Subcutaneous abdominal adipose tissue (tissue), 5 donors: ENCODE measurements around the gene RYR2.
"Not testable (repeated sequence)": the region's sequence is repeated elsewhere in the genome, so short reads cannot be mapped to it uniquely, and the experiment has no call there.

ENCODE experiments used
- H3K27ac ChIP-seq: one replicate; pipeline ENCODE4 v1.7.0; 2013; ENCODE audit warnings: low read depth, mild to moderate bottlenecking, inconsistent platforms, low read length, moderate library complexity
- H3K27me3 ChIP-seq, 5 donors: one replicate each; pipeline ENCODE4 v1.7.0; 2013; ENCODE audit warnings: low read length in 5 of 5, inconsistent platforms in 1 of 5; ENCODE audit not compliant: control insufficient read depth in 5 of 5, insufficient read depth in 4 of 5
- H3K36me3 ChIP-seq, 5 donors: one replicate each; pipeline ENCODE4 v1.7.0; 2013; ENCODE audit warnings: low read length in 5 of 5; ENCODE audit not compliant: control insufficient read depth in 5 of 5, insufficient read depth in 5 of 5
- H3K4me1 ChIP-seq, 5 donors: one replicate each; pipeline ENCODE4 v1.7.0; 2013; ENCODE audit warnings: low read length in 5 of 5, mild to moderate bottlenecking in 3 of 5, moderate library complexity in 1 of 5; ENCODE audit not compliant: control insufficient read depth in 5 of 5, insufficient read depth in 5 of 5
- H3K4me3 ChIP-seq, 5 donors: one replicate each; pipeline ENCODE4 v1.7.0; 2013; ENCODE audit warnings: low read length in 5 of 5, low read depth in 1 of 5
- H3K9ac ChIP-seq, 5 donors: one replicate each; pipeline ENCODE4 v1.7.0; 2013; ENCODE audit warnings: low read length in 5 of 5, mild to moderate bottlenecking in 4 of 5, moderate library complexity in 3 of 5
- H3K9me3 ChIP-seq, 5 donors: one replicate each; pipeline ENCODE4 v1.7.0; 2013; ENCODE audit warnings: low read length in 5 of 5; ENCODE audit not compliant: control insufficient read depth in 5 of 5
- donor health status: healthy.
- donor health status: healthy.
- donor health status: healthy.
- donor health status: healthy.
- donor health status: healthy.

RYR2 gene

GRCh38 chr1:237149857-237150256 lies 107.9 kb downstream of the RYR2 start:
- no peaks in the 10 kb centered on the region for H3K27me3 ChIP-seq
- H3K9me3 ChIP-seq: no peaks in the 10 kb centered on the region
- no peak overlapping the region for H3K27ac ChIP-seq
- no peaks in the 10 kb centered on the region for H3K36me3 ChIP-seq
- H3K9ac ChIP-seq: no peak overlapping the region
- peaks cover 0 to 7% (median 3%) of the 10 kb centered on the region in 5 donors for H3K4me1 ChIP-seq
- H3K4me3 ChIP-seq: no peak overlapping the region

- H3K36me3 ChIP-seq, H3K9ac ChIP-seq, H3K9me3 ChIP-seq, H3K4me3 ChIP-seq, H3K27me3 ChIP-seq, H3K27ac ChIP-seq, H3K4me1 ChIP-seq: not testable (repeated sequence)
Measured at GRCh38 chr1:237151979-237152378, 110.0 kb downstream of the RYR2 start.

DNA sequence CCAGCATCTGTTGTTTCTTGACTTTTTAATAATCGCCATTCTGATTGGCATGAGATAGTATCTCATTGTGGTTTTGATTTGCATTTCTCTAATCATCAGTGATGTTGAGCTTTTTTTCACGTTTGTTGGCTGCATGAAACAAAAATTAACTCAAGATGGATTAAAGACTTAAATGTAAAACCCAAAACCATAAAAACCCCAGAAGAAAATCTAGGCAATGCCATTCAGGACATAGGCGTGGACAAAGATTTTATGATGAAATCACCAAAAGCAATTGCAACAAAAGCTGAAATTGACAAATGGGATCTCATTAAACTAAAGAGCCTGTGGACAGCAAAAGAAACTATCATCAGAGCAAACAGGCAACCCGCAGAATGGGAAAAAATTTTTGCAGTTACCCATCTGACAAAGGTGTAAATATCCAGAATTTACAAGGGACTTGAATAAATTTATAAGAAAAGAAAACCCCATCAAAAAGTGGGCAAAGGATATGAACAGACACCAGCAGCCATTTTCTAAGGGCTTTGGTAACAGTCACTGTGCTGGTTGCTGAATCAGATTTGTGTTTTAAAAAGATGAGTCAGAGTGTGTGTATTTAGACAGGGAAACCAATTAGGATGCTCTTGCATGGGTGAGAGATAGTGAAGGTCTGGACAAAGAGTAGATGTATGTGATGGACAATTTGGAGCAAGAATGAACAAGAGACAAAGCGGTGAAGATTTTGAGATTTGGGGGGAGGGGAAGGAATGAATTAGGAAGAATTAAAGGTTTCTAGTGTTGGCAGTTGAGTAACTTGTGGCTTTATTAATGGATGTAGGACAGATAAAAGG lies 110.7 kb downstream of the RYR2 start:
- no peaks in the 10 kb centered on the region for H3K36me3 ChIP-seq
- no peaks in the 10 kb centered on the region for H3K9me3 ChIP-seq
- H3K4me1 ChIP-seq: no peaks in the 10 kb centered on the region
- no peak overlapping the region for H3K27ac ChIP-seq
- H3K4me3 ChIP-seq: no peak overlapping the region
- no peaks in the 10 kb centered on the region for H3K27me3 ChIP-seq
- H3K9ac ChIP-seq: no peak overlapping the region

DNA sequence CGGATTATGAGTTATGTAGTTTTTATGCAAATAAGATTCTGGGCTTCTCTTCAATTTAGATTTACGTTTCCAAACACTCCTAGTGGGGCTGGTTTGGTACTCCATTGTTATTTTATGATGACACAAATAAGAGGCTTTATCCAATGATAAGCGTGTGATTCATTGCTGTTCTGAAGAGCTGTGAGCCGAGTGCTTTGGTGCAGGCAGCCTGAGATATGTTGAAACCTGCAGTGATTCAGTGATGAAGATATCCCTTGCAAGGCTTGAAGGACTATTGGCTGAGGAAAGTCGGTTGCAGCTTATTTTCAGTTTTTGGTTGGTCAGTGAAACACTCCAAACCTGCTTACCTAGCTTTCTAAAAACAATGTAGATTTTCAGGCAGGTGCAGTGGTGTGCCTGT lies 112.2 kb downstream of the RYR2 start:
- no peaks in the 10 kb centered on the region for H3K36me3 ChIP-seq
- H3K9me3 ChIP-seq: no peaks in the 10 kb centered on the region
- no peak overlapping the region for H3K9ac ChIP-seq
- H3K27ac ChIP-seq: no peak overlapping the region
- H3K27me3 ChIP-seq: no peaks in the 10 kb centered on the region
- H3K4me3 ChIP-seq: no peak overlapping the region
- no peaks in the 10 kb centered on the region for H3K4me1 ChIP-seq

DNA sequence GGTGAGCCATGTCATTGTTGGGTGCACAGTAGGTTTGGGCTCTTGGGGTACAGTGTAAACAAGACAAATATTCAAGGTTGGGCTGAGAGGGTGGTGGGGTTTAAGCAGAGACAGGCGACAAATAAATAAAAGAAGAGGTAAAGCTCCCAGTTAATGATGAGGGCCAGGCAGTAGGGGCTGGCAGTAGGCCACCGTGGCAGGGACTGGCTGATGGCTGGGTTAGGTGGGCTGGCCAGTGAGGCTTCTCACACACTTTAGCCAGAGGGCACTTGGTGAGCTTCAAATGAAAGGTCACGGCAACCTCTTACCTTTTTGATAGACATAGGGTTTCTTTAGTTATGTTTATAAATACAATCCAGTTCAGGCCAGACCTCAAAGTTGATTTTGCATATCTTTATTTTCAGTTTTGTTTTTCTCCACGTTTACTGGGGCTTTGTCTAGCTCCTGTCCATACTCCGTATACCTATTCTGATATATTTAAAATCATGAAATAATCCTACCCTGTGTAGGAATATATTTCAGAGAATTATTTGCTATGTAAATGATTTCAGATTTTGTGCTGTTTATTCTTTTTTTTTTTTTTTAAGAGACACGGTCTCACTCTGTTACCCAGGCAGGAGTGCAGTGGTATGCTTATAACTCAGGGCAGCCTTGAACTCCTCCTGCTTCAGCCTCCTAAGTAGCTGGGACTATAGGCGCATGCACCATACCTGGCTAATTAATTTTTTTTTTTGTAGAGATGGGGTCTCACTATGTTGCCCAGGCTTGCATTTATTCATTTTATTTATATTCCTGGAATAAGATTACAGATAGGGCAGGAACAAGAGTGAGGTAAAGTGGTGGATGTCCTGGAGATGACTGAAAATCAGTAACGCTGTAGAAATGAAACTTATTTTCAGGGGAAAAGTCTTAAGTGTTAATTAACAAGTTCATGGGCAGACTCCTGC lies 122.7 kb downstream of the RYR2 start:
- no peak overlapping the region for H3K4me3 ChIP-seq

GRCh38 chr1:237166086-237166485 lies 124.1 kb downstream of the RYR2 start:
- no peaks in the 10 kb centered on the region for H3K27me3 ChIP-seq
- no peak overlapping the region for H3K27ac ChIP-seq
- no peak overlapping the region for H3K4me3 ChIP-seq
- H3K36me3 ChIP-seq: no peaks in the 10 kb centered on the region
- no peak overlapping the region for H3K9ac ChIP-seq
- no peaks in the 10 kb centered on the region for H3K4me1 ChIP-seq
- H3K9me3 ChIP-seq: no peaks in the 10 kb centered on the region

More for the DNA sequence above, 122.7 kb downstream of the RYR2 start:
- no peak overlapping the region for H3K9ac ChIP-seq
- no peak overlapping the region for H3K27ac ChIP-seq
- H3K4me1 ChIP-seq: no peaks in the 10 kb centered on the region
- no peaks in the 10 kb centered on the region for H3K9me3 ChIP-seq
- no peaks in the 10 kb centered on the region for H3K36me3 ChIP-seq
- no peaks in the 10 kb centered on the region for H3K27me3 ChIP-seq

DNA sequence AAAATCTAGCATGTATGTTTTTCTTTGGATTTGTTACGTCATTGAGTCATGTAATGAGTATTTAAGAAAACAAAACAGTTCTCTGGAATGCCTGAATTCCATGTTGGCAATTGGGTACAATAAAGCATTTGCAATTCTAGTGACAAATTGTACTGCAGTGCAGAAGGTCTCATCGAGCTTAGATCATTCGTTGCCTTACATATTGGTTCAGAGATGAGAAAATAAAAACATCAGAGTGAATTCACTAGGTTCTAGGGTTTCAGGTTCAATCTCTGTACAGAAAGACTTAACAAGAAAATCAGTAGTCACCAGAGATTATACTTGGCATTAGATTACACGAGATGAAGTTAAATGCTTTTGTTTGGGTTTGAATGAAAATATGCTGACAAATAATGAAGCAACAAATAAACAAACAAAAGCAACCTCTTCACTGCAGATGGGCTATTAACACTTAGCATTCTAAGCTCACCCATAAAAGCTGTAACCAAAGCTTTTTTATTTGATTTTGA lies 124.7 kb downstream of the RYR2 start:
- Histone ChIP-seq H3K9me3 (no peaks in the 10 kb centered on the region), H3K27ac (no peak overlapping the region), H3K9ac (no peak overlapping the region), H3K36me3 (no peaks in the 10 kb centered on the region), H3K4me1 (no peaks in the 10 kb centered on the region), H3K27me3 (no peaks in the 10 kb centered on the region), H3K4me3 (no peak overlapping the region)

DNA sequence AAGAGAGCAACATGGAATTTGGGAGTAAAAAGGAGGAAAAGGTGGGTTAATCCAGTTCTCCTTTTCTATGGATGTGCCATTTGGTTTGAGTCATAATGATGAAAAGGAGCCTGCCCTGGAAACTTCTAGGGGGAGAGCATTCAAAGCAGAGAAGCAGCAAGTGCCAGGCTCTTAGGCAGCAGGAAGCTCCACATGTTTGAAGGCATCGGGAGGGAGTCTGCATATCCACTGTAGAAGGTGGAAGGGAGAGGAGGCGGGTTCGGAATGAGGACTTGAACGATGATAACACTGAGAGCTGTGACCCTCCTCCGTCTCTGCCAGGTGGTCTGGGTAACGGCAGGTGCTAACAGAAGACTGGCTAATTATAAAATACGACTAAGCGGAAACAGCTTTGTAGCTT lies 128.2 kb downstream of the RYR2 start:
- Histone ChIP-seq H3K27me3 (no peaks in the 10 kb centered on the region), H3K9me3 (no peaks in the 10 kb centered on the region), H3K4me1 (no peaks in the 10 kb centered on the region)

GRCh38 chr1:237171454-237172117 lies 129.6 kb downstream of the RYR2 start:
- Histone ChIP-seq H3K27ac (no peak overlapping the region), H3K9me3 (no peaks in the 10 kb centered on the region), H3K36me3 (no peaks in the 10 kb centered on the region), H3K27me3 (no peaks in the 10 kb centered on the region), H3K4me3 (no peak overlapping the region), H3K4me1 (no peaks in the 10 kb centered on the region), H3K9ac (no peak overlapping the region)

More for the DNA sequence above, 128.2 kb downstream of the RYR2 start:
- Histone ChIP-seq H3K9ac (no peak overlapping the region), H3K36me3 (no peaks in the 10 kb centered on the region), H3K4me3 (no peak overlapping the region), H3K27ac (no peak overlapping the region)
